Thyroid gland (tissue), 4 donors: ENCODE data around the gene SLC25A11.

ENCODE experiments used
- POLR2A ChIP-seq, 2 donors: fragments of 450-650 bp; IDR thresholded peaks; one replicate each; pipeline ENCODE4 v1.6.1; 2017; ENCODE audit warnings: antibody characterized with exemption in 2 of 2, mild to moderate bottlenecking in 2 of 2, moderate library complexity in 1 of 2
- TF ChIP-seq, protein P1 (sequence below), 6 experiments: fragments of 200-600 bp in 3 of 6; fragments of 450-650 bp in 3 of 6; sonication (generic) in 3 of 6; IDR thresholded peaks; one replicate each; pipeline ENCODE4 v1.5.1; 2016 to 2019; ENCODE audit warnings: antibody characterized with exemption in 6 of 6, mild to moderate bottlenecking in 2 of 6, inconsistent platforms in 1 of 6, moderate library complexity in 1 of 6

DNA sequence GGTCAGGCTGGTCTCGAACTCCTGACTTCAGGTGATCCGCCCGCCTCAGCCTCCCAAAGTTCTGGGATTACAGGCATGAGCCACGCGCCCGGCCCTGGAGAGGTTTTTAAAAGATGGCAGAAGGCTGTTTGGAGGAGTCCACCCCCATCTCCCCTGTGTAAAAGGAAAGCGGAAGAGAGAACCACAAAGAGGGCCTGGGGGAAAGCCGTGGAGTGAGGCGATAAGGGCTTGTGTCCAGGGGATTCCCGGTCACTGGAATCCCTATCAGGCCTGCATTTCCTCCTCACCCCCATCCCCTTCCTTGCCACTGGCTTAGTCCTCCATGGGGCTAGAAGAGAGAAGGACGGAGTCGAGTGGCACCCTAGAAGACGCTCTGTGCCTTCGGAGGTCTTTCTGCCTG is 7.9 kb downstream of the SLC25A11 start, which contains the start of gene GP1BA:
- no peak for TF ChIP-seq POLR2A (IDR thresholded peaks at IDR 0.05)
- TF ChIP-seq, protein P1, sequence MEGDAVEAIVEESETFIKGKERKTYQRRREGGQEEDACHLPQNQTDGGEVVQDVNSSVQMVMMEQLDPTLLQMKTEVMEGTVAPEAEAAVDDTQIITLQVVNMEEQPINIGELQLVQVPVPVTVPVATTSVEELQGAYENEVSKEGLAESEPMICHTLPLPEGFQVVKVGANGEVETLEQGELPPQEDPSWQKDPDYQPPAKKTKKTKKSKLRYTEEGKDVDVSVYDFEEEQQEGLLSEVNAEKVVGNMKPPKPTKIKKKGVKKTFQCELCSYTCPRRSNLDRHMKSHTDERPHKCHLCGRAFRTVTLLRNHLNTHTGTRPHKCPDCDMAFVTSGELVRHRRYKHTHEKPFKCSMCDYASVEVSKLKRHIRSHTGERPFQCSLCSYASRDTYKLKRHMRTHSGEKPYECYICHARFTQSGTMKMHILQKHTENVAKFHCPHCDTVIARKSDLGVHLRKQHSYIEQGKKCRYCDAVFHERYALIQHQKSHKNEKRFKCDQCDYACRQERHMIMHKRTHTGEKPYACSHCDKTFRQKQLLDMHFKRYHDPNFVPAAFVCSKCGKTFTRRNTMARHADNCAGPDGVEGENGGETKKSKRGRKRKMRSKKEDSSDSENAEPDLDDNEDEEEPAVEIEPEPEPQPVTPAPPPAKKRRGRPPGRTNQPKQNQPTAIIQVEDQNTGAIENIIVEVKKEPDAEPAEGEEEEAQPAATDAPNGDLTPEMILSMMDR (IDR thresholded peaks at IDR 0.05), result no peak
